HCT116 (cell line): ENCODE data around the gene PDYN. TPM values are rescaled to one million over a fixed set of nuclear protein-coding genes. Genes with fewer than 3 reads are reported as not detected.

Experiments used
- ATAC-seq: fragments of 200-7000 bp; cut with Tn5 transposase; 2 replicates; pipeline ENCODE4 v1.9.1; 2020; ENCODE audit warnings: mild to moderate bottlenecking, moderate library complexity
- BruUV-seq: library from RNA; stranded (reverse); fragments of 400-500 nt; replicated peaks from 2 replicates; lab custom pipeline; 2021; lab: Mats Ljungman, UMichigan
- CTCF ChIA-PET: fragments of 300-600 bp; sonication (Branson Sonifier 250); formaldehyde crosslinking; loops from one replicate; lab custom pipeline; 2021; ENCODE audit warnings: antibody characterized with exemption; lab: Charles Lee
- POLR2A ChIA-PET: fragments of 300-600, 350-600 bp; sonication (Branson Sonifier 250); formaldehyde crosslinking; loops from one replicate; lab custom pipeline; 2021; ENCODE audit warnings: antibody characterized with exemption; lab: Charles Lee
- RAD21 ChIA-PET, 2 experiments: fragments of 300-600 bp; sonication (Branson Sonifier 250); formaldehyde crosslinking; loops; one replicate each; lab custom pipeline; 2023; ENCODE audit warnings: low total read pairs in 2 of 2; ENCODE audit not compliant: uncharacterized antibody in 2 of 2, unreplicated experiment in 2 of 2, low non-redundant PET in 1 of 2; lab: Charles Lee
- DNase-seq: peaks from one replicate; pipeline ENCODE4 v3.0.0-alpha.2; 2010; ENCODE audit warnings: low read depth, low spot score
- H2AFZ ChIP-seq: fragments of 200-600 bp; shearing (Covaris generic), sonication (generic); 2 replicates; pipeline ENCODE4 v1.6.1; 2017; ENCODE audit warnings: low read depth, mixed run types, mixed read lengths, antibody characterized with exemption, low read length; ENCODE audit not compliant: poor library complexity, severe bottlenecking
- H3K27ac ChIP-seq: 2 replicates; pipeline ENCODE4 v1.5.1; 2012; ENCODE audit warnings: low read depth, low read length
- H3K27me3 ChIP-seq: fragments of 200-600 bp; sonication (generic); 2 replicates; pipeline ENCODE4 v1.6.1; 2016; ENCODE audit warnings: mixed run types, low read length, mixed read lengths; ENCODE audit not compliant: insufficient read depth
- H3K36me3 ChIP-seq, 2 experiments: fragments of 200-500 bp in 1 of 2; fragments of 200-600 bp in 1 of 2; sonication (Bioruptor generic) in 1 of 2; sonication (generic) in 1 of 2; 2 replicates each; pipeline versions ENCODE4 v1.5.1 to v1.6.1; 2014 to 2016; ENCODE audit warnings: low read length in 2 of 2, inconsistent platforms in 1 of 2, mixed read lengths in 1 of 2, mixed run types in 1 of 2; ENCODE audit not compliant: insufficient read depth in 2 of 2, control insufficient read depth in 1 of 2
- H3K4me1 ChIP-seq, 2 experiments: fragments of 200-600 bp in 1 of 2; sonication (generic) in 1 of 2; 2 replicates each; pipeline versions ENCODE4 v1.5.1 to v1.6.1; 2012 to 2017; ENCODE audit warnings: low read length in 2 of 2, inconsistent platforms in 1 of 2, mild to moderate bottlenecking in 1 of 2, mixed read lengths in 1 of 2, mixed run types in 1 of 2, moderate library complexity in 1 of 2; ENCODE audit not compliant: insufficient read depth in 2 of 2, control insufficient read depth in 1 of 2
- H3K4me2 ChIP-seq: fragments of 200-600 bp; sonication (generic); 2 replicates; pipeline ENCODE4 v1.6.1; 2017; ENCODE audit warnings: mixed run types, low read length, mixed read lengths
- H3K4me3 ChIP-seq, 2 experiments: fragments of 200-600 bp in 1 of 2; sonication (generic) in 1 of 2; replicated peaks in 1 of 2; 2 replicates each; pipeline ENCODE4 v1.5.1; 2011 to 2016; ENCODE audit warnings: low read length in 2 of 2, control low read depth in 1 of 2, low read depth in 1 of 2, mild to moderate bottlenecking in 1 of 2, mixed read lengths in 1 of 2, mixed run types in 1 of 2
- H3K79me2 ChIP-seq: fragments of 200-600 bp; sonication (generic); 2 replicates; pipeline ENCODE4 v1.6.1; 2017; ENCODE audit warnings: mild to moderate bottlenecking, mixed run types, low read length, moderate library complexity, mixed read lengths; ENCODE audit not compliant: insufficient read depth
- H3K9ac ChIP-seq: fragments of 200-600 bp; sonication (generic); 2 replicates; pipeline ENCODE4 v1.6.1; 2016; ENCODE audit warnings: low read length, mixed read lengths
- H3K9me2 ChIP-seq: fragments of 200-600 bp; sonication (generic), shearing (Covaris generic); 2 replicates; pipeline ENCODE4 v1.6.1; 2017; ENCODE audit warnings: mixed run types, mild to moderate bottlenecking, moderate library complexity; ENCODE audit not compliant: insufficient read depth
- H3K9me3 ChIP-seq, 2 experiments: fragments of 200-500 bp in 1 of 2; fragments of 200-600 bp in 1 of 2; sonication (Bioruptor generic) in 1 of 2; sonication (generic) in 1 of 2; 2 replicates each; pipeline ENCODE4 v1.6.1; 2014 to 2017; ENCODE audit warnings: low read length in 2 of 2, mixed read lengths in 2 of 2, inconsistent platforms in 1 of 2, low read depth in 1 of 2, mild to moderate bottlenecking in 1 of 2, mixed run types in 1 of 2, moderate library complexity in 1 of 2; ENCODE audit not compliant: control insufficient read depth in 1 of 2, insufficient read depth in 1 of 2
- H4K20me1 ChIP-seq: fragments of 200-600 bp; sonication (generic), shearing (Covaris generic); 2 replicates; pipeline ENCODE4 v1.6.1; 2017; ENCODE audit warnings: mixed run types, mild to moderate bottlenecking, moderate library complexity; ENCODE audit not compliant: insufficient read depth
- CBX3 ChIP-seq: IDR thresholded peaks from 2 replicates; pipeline ENCODE4 v1.6.1; 2012; ENCODE audit warnings: low read depth
- CTCF ChIP-seq, 3 experiments: fragments of 200-600 bp in 1 of 3; sonication (generic) in 1 of 3; IDR thresholded peaks in 2 of 3; conservative IDR thresholded peaks in 1 of 3; 2 replicates each; pipeline ENCODE4 v1.5.1; 2012 to 2017; ENCODE audit warnings: low read depth in 2 of 3, low read length in 2 of 3, antibody characterized with exemption in 1 of 3, borderline replicate concordance in 1 of 3, control low read depth in 1 of 3, mild to moderate bottlenecking in 1 of 3, mixed read lengths in 1 of 3, mixed run types in 1 of 3, moderate library complexity in 1 of 3; ENCODE audit not compliant: insufficient read depth in 1 of 3
- EGR1 ChIP-seq: IDR thresholded peaks from 2 replicates; pipeline ENCODE4 v1.6.1; 2012; ENCODE audit warnings: low read depth
- EZH2 ChIP-seq: fragments of 200-600 bp; sonication (generic); IDR thresholded peaks from 2 replicates; pipeline ENCODE4 v1.6.1; 2017; ENCODE audit warnings: antibody characterized with exemption, mixed run types
- FOSL1 ChIP-seq: IDR thresholded peaks from 2 replicates; pipeline ENCODE4 v1.6.1; 2012; ENCODE audit warnings: low read depth
- JUND ChIP-seq: IDR thresholded peaks from 2 replicates; pipeline ENCODE4 v1.6.1; 2012
- REST ChIP-seq: IDR thresholded peaks from 2 replicates; pipeline ENCODE4 v1.6.1; 2012; ENCODE audit warnings: low read depth
- SP1 ChIP-seq: IDR thresholded peaks from 2 replicates; pipeline ENCODE4 v1.6.1; 2012; ENCODE audit warnings: low read depth
- SRF ChIP-seq: IDR thresholded peaks from 2 replicates; pipeline ENCODE4 v1.6.1; 2012; ENCODE audit warnings: low read depth
- TCF7L2 ChIP-seq: IDR thresholded peaks from 2 replicates; pipeline ENCODE4 v1.7.0; 2011; ENCODE audit warnings: borderline replicate concordance, inconsistent platforms; ENCODE audit not compliant: insufficient read depth, insufficient read length; ENCODE audit errors: extremely low read depth
- YY1 ChIP-seq: IDR thresholded peaks from 2 replicates; pipeline ENCODE4 v1.6.1; 2011; ENCODE audit warnings: low read length, low read depth, moderate library complexity, mild to moderate bottlenecking; ENCODE audit not compliant: insufficient replicate concordance; ENCODE audit errors: extremely low read depth
- ZFX ChIP-seq: fragments of 450-650 bp; IDR thresholded peaks from 2 replicates; pipeline ENCODE4 v1.6.1; 2017
- intact Hi-C: fragments of 100-400 bp; cut with micrococcal nuclease; formaldehyde crosslinking; loops from 2 replicates; pipeline ENCODE4 v1.10.0; 2022
- total RNA-seq: library from RNA; stranded (reverse); gene quantifications from one replicate; pipeline ENCODE4 v1.2.1, GENCODE V29; 2021; ENCODE audit not compliant: unreplicated experiment

Gene PDYN
- total RNA-seq, 1 experiment from 2014 or later: not detected

GRCh38 chr20:1983301-1983700 lies 10.6 kb downstream of the PDYN start:
- TF ChIP-seq EGR1 (no peak), ZFX (no peak), REST (no peak), SP1 (no peak), SRF (no peak), YY1 (no peak), CBX3 (no peak), TCF7L2 (no peak), JUND (no peak), FOSL1 (no peak), CTCF (IDR thresholded peaks at IDR 0.05 in 2 of 3, conservative IDR thresholded peaks at IDR 0.05 in 1 of 3; ENCODE audit: borderline replicate concordance in 1 of 3, insufficient read depth in 1 of 3, low read depth in 2 of 3, low read length in 2 of 3) (no peak), EZH2 (no peak)
- ATAC-seq (no peak), DNase-seq (no peak)
- RAD21 ChIA-PET: no interaction called here
- no peaks in the 10 kb centered on the region for H3K9me2 ChIP-seq
- H3K36me3 ChIP-seq: no peaks in the 10 kb centered on the region
- no peaks in the 10 kb centered on the region for H3K79me2 ChIP-seq
- no TSS peak for BruUV-seq
- H3K9ac ChIP-seq: no peak overlapping the region
- POLR2A ChIA-PET: no interaction called here
- no peaks in the 10 kb centered on the region for H3K4me1 ChIP-seq
- CTCF ChIA-PET: no interaction called here
- no peaks in the 10 kb centered on the region for H4K20me1 ChIP-seq
- H3K27me3 ChIP-seq: peaks cover 97% of the 10 kb centered on the region
- no peak overlapping the region for H3K4me3 ChIP-seq
- H2AFZ ChIP-seq: no peak overlapping the region
- H3K27ac ChIP-seq: no peak overlapping the region
- no peaks in the 10 kb centered on the region for H3K9me3 ChIP-seq
- intact Hi-C loops: no loop called here
- no peak overlapping the region for H3K4me2 ChIP-seq
